Epithelial cell of esophagus (primary cell): ENCODE measurements around the gene CCDC179.

Experiments
- DNase-seq: peaks from one replicate; pipeline ENCODE4 v3.0.0; 2010; ENCODE audit warnings: low read depth
- H3K4me3 ChIP-seq: 2 replicates; pipeline ENCODE4 v1.5.1; 2011; ENCODE audit warnings: mild to moderate bottlenecking, low read length, control low read depth
- TF ChIP-seq, protein P1 (sequence below): IDR thresholded peaks from 2 replicates; pipeline ENCODE4 v1.5.1; 2011; ENCODE audit warnings: low read depth, mild to moderate bottlenecking, low read length, control low read depth, inconsistent platforms; ENCODE audit not compliant: insufficient read depth; ENCODE audit errors: missing control alignments

Gene CCDC179

DNA sequence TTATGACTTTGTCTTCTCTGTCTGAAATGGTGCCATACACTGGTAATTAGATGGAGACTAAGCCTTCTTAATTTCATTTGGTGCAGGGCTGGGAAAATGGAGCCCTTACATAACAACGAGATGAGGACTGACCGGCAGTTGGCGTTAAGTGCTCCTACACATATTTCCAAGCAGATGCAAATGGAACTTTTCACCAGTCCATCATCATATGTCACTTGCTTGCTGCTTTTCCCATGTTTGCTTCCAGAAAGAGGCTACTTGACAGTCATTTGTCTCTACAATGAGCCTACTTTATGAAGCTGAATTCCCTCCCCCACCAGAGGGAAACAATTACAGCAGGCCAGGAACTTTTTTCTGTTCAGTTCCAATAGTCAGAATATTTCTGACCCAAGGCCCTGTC is 63.2 kb downstream of the CCDC179 start:
- TF ChIP-seq, protein P1, sequence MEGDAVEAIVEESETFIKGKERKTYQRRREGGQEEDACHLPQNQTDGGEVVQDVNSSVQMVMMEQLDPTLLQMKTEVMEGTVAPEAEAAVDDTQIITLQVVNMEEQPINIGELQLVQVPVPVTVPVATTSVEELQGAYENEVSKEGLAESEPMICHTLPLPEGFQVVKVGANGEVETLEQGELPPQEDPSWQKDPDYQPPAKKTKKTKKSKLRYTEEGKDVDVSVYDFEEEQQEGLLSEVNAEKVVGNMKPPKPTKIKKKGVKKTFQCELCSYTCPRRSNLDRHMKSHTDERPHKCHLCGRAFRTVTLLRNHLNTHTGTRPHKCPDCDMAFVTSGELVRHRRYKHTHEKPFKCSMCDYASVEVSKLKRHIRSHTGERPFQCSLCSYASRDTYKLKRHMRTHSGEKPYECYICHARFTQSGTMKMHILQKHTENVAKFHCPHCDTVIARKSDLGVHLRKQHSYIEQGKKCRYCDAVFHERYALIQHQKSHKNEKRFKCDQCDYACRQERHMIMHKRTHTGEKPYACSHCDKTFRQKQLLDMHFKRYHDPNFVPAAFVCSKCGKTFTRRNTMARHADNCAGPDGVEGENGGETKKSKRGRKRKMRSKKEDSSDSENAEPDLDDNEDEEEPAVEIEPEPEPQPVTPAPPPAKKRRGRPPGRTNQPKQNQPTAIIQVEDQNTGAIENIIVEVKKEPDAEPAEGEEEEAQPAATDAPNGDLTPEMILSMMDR: no peak
- no peak overlapping the region for H3K4me3 ChIP-seq
- no peak for DNase-seq
